HepG2 (cell line): ENCODE results near the gene SURF2. TPM values are rescaled to one million over a fixed set of nuclear protein-coding genes. Genes with fewer than 3 reads are reported as not detected.

Experiments used
- ATRX ChIP-seq: sonication (generic); formaldehyde crosslinking; IDR thresholded peaks from 2 replicates; pipeline ENCODE4 v1.4.0; 2020; ENCODE audit warnings: missing genetic modification reagents, borderline replicate concordance
- BHLHE40 ChIP-seq: IDR thresholded peaks from 2 replicates; pipeline ENCODE4 v1.6.1; 2011; ENCODE audit warnings: low read length, improper control_type of control experiment
- CHD4 ChIP-seq: fragments of 200-600 bp; sonication (generic); IDR thresholded peaks from 2 replicates; pipeline ENCODE4 v1.7.0; 2017; ENCODE audit warnings: mild to moderate bottlenecking, low read length, borderline replicate concordance
- DBP ChIP-seq: sonication (generic); formaldehyde crosslinking; IDR thresholded peaks from 2 replicates; pipeline ENCODE4 v1.4.0; 2020; ENCODE audit warnings: missing genetic modification reagents; ENCODE audit errors: not compliant biosample characterization
- GFI1 ChIP-seq: sonication (generic); formaldehyde crosslinking; IDR thresholded peaks from 2 replicates; pipeline ENCODE4 v1.5.0; 2020; ENCODE audit warnings: missing genetic modification reagents, mild to moderate bottlenecking, borderline replicate concordance
- HNRNPUL1 ChIP-seq: fragments of 200-400 bp; formaldehyde crosslinking; IDR thresholded peaks from 2 replicates; pipeline ENCODE4 v1.6.1; 2017; ENCODE audit warnings: low read depth, mild to moderate bottlenecking, low read length, moderate library complexity
- ISL2 ChIP-seq: sonication (generic); formaldehyde crosslinking; IDR thresholded peaks from 2 replicates; pipeline ENCODE4 v1.5.0; 2020; ENCODE audit warnings: missing genetic modification reagents
- MEIS1 ChIP-seq: sonication (generic); formaldehyde crosslinking; IDR thresholded peaks from 2 replicates; pipeline ENCODE4 v1.9.0; 2021; ENCODE audit warnings: mild to moderate bottlenecking, missing genetic modification reagents, moderate library complexity, borderline replicate concordance
- NFIC ChIP-seq: IDR thresholded peaks from 2 replicates; pipeline ENCODE4 v1.6.1; 2012; ENCODE audit warnings: mild to moderate bottlenecking, low read length, inconsistent platforms
- NFKB2 ChIP-seq: sonication (generic); formaldehyde crosslinking; IDR thresholded peaks from 2 replicates; pipeline ENCODE4 v1.4.0; 2020; ENCODE audit warnings: missing genetic modification reagents, borderline replicate concordance
- RERE ChIP-seq: IDR thresholded peaks from 2 replicates; pipeline ENCODE4 v1.6.1; 2016; ENCODE audit warnings: low read depth, missing genetic modification reagents, missing compliant biosample characterization
- TFDP2 ChIP-seq: sonication (generic); formaldehyde crosslinking; IDR thresholded peaks from 2 replicates; pipeline ENCODE4 v1.4.0; 2020; ENCODE audit warnings: missing genetic modification reagents
- TOPORS ChIP-seq: sonication (generic); formaldehyde crosslinking; IDR thresholded peaks from 2 replicates; pipeline ENCODE4 v1.8.0; 2023; ENCODE audit warnings: mild to moderate bottlenecking, missing genetic modification reagents
- ZBTB14 ChIP-seq: sonication (generic); formaldehyde crosslinking; IDR thresholded peaks from 2 replicates; pipeline ENCODE4 v1.4.0; 2020; ENCODE audit warnings: missing genetic modification reagents
- ZFP1 ChIP-seq: IDR thresholded peaks from 2 replicates; pipeline ENCODE4 v1.6.1; 2016
- ZNF282 ChIP-seq: fragments of 450-650 bp; IDR thresholded peaks from 2 replicates; pipeline ENCODE4 v1.6.1; 2018; ENCODE audit not compliant: partially characterized antibody
- ZNF326 ChIP-seq: sonication (generic); formaldehyde crosslinking; IDR thresholded peaks from 2 replicates; pipeline ENCODE4 v1.4.0; 2020; ENCODE audit warnings: missing genetic modification reagents, borderline replicate concordance
- ZNF33A ChIP-seq: sonication (generic); formaldehyde crosslinking; IDR thresholded peaks from 2 replicates; pipeline ENCODE4 v1.5.1; 2020; ENCODE audit warnings: missing genetic modification reagents, mild to moderate bottlenecking, moderate library complexity, borderline replicate concordance
- ZNF343 ChIP-seq: sonication (generic); formaldehyde crosslinking; IDR thresholded peaks from 2 replicates; pipeline ENCODE4 v1.4.0; 2020; ENCODE audit warnings: mild to moderate bottlenecking, missing genetic modification reagents
- ZNF44 ChIP-seq: sonication (generic); formaldehyde crosslinking; IDR thresholded peaks from 2 replicates; pipeline ENCODE4 v1.5.1; 2020; ENCODE audit warnings: mild to moderate bottlenecking, missing genetic modification reagents
- ZNF530 ChIP-seq: sonication (generic); formaldehyde crosslinking; IDR thresholded peaks from 2 replicates; pipeline ENCODE4 v1.5.0; 2020; ENCODE audit warnings: low read depth, mild to moderate bottlenecking, missing genetic modification reagents
- ZNF749 ChIP-seq: sonication (generic); formaldehyde crosslinking; IDR thresholded peaks from 2 replicates; pipeline ENCODE4 v1.8.0; 2022; ENCODE audit warnings: mild to moderate bottlenecking, missing genetic modification reagents, moderate library complexity, borderline replicate concordance
- polyA plus RNA-seq, 8 experiments: library from polyadenylated mRNA; depleted of rRNA in 3 of 8; stranded (reverse) in 7 of 8; unstranded in 1 of 8; fragments of >200 nt; fragmentation: Illumina TruSeq in 4 of 8; extraction: Trizol in 4 of 8; gene quantifications; 2 replicates each; pipeline versions ENCODE4 v1.2.1 to v1.2.3, GENCODE V29; 2011 to 2016; ENCODE audit warnings: low read depth in 4 of 8, missing spikeins in 1 of 8, mixed read lengths in 1 of 8; ENCODE audit not compliant: insufficient read depth in 1 of 8
- total RNA-seq, 5 experiments: library from RNA; depleted of rRNA; stranded (reverse); fragments of >200 nt; fragmentation: Illumina TruSeq; extraction: Trizol; gene quantifications; 2 replicates each; pipeline ENCODE4 v1.2.3, GENCODE V29; 2016; ENCODE audit warnings: low read depth in 1 of 5

SURF2 gene
- total and polyA plus RNA-seq, 2 of the 13 experiments (the other 11 are each of a cell fraction or from before 2014, with no cell fraction given) = 6.3 to 13.6 TPM

GRCh38 chr9:133347985-133348717 lies 8.2 kb upstream of the SURF2 start, which contains the start of the genes MED22 and RPL7A (continued):
- TF ChIP-seq TOPORS (CRISPR knock-in tag) = 0 out of 2 replicates have a peak, but pooled peaks have one; percentile 61
- TF ChIP-seq TFDP2 = peak; percentile 71; the same call in 1 of the 2 replicates
- no peak for TF ChIP-seq ZNF33A (CRISPR knock-in tag)
- no peak for TF ChIP-seq DBP
- peak; percentile 61; the same call in 1 of the 2 replicates for TF ChIP-seq ISL2 (CRISPR knock-in tag)
- 0 out of 2 replicates have a peak, but pooled peaks have one; percentile 8 for TF ChIP-seq BHLHE40
- TF ChIP-seq ZNF282 = no peak
- TF ChIP-seq MEIS1 (CRISPR knock-in tag) = no peak
- no peak for TF ChIP-seq ZNF749 (CRISPR knock-in tag)
- TF ChIP-seq RERE (CRISPR knock-in tag) = 0 out of 2 replicates have a peak, but pooled peaks have one; percentile 31
- TF ChIP-seq ZBTB14 = no peak
- no peak for TF ChIP-seq NFIC
- no peak for TF ChIP-seq CHD4
- no peak; the same call in 1 of the 2 replicates for TF ChIP-seq ZNF44
- peak; percentile 68; the same call in 1 of the 2 replicates for TF ChIP-seq NFKB2
- no peak; the same call in 1 of the 2 replicates for TF ChIP-seq ZNF343 (CRISPR knock-in tag)
- peak; percentile 37; the same call in 1 of the 2 replicates for TF ChIP-seq GFI1 (CRISPR knock-in tag)
- TF ChIP-seq ATRX = no peak
- no peak for TF ChIP-seq ZNF530 (CRISPR knock-in tag)
- no peak for TF ChIP-seq HNRNPUL1
- no peak for TF ChIP-seq ZNF326 (CRISPR knock-in tag)
- TF ChIP-seq ZFP1 (CRISPR knock-in tag) = no peak
